HepG2 (cell line): ENCODE data around the gene CLASP1. TPM values are rescaled to one million over a fixed set of nuclear protein-coding genes. Genes with fewer than 3 reads are reported as not detected.

Experiments
- ATAC-seq: fragments of 200-7000 bp; cut with Tn5 transposase; 3 replicates; pipeline ENCODE4 v1.9.1; 2020; ENCODE audit warnings: mild to moderate bottlenecking, moderate library complexity
- BruUV-seq: library from RNA; stranded (reverse); fragments of 400-500 nt; replicated peaks from 2 replicates; lab custom pipeline; 2021; lab: Mats Ljungman, UMichigan
- CTCF ChIA-PET: fragments of 300-600 bp; formaldehyde crosslinking; extraction: SDS; loops from one replicate; lab custom pipeline; 2021; ENCODE audit warnings: low total read pairs, inconsistent platforms, low intra/inter-chr PET ratio; lab: Yijun Ruan, JAX
- POLR2A ChIA-PET: fragments of 350-600 bp; sonication (Branson Sonifier 250); formaldehyde crosslinking; loops from one replicate; lab custom pipeline; 2020; ENCODE audit warnings: antibody characterized with exemption, inconsistent platforms; lab: Yijun Ruan, JAX
- DNase-seq: peaks from one replicate; pipeline ENCODE4 v3.0.0-alpha.2; 2015; ENCODE audit warnings: low spot score
- FAIRE-seq: peaks from 3 replicates; lab custom pipeline; 2011; peaks lifted over from hg19 to GRCh38; lab: Jason Lieb, UNC
- H2AFZ ChIP-seq: one replicate; pipeline ENCODE4 v1.6.1; 2011; ENCODE audit warnings: low read length, inconsistent platforms
- H3K27ac ChIP-seq: fragments of 300-600 bp; 3 replicates; pipeline ENCODE4 v1.8.0; 2011; ENCODE audit warnings: mixed run types, mild to moderate bottlenecking, mixed read lengths, low read length, inconsistent platforms; ENCODE audit not compliant: insufficient read depth; ENCODE audit errors: extremely low read length
- H3K27me3 ChIP-seq, 2 experiments: fragments of 200-600 bp in 1 of 2; 2 replicates in 1 of 2; 3 replicates in 1 of 2; pipeline versions ENCODE4 v1.6.0 to v1.8.0; 2011; ENCODE audit warnings: low read length in 2 of 2, mild to moderate bottlenecking in 2 of 2, moderate library complexity in 2 of 2, inconsistent platforms in 1 of 2; ENCODE audit not compliant: insufficient read depth in 2 of 2, control insufficient read depth in 1 of 2
- H3K36me3 ChIP-seq, 2 experiments: fragments of 200-600 bp in 1 of 2; replicated peaks in 1 of 2; 2 replicates in 1 of 2; 3 replicates in 1 of 2; pipeline versions ENCODE4 v1.5.1 to v1.8.0; 2011; ENCODE audit warnings: low read length in 2 of 2, inconsistent platforms in 1 of 2; ENCODE audit not compliant: insufficient read depth in 2 of 2, control insufficient read depth in 1 of 2
- H3K4me1 ChIP-seq: 2 replicates; pipeline ENCODE4 v1.5.1; 2012; ENCODE audit warnings: low read length, inconsistent platforms; ENCODE audit not compliant: insufficient read depth
- H3K4me2 ChIP-seq: 2 replicates; pipeline ENCODE4 v1.6.0; 2011; ENCODE audit warnings: low read depth, low read length, inconsistent platforms
- H3K4me3 ChIP-seq, 3 experiments: fragments of 200-600 bp in 1 of 3; sonication (generic), shearing (Covaris generic) in 1 of 3; replicated peaks in 1 of 3; 2 replicates each; pipeline ENCODE4 v1.5.1; 2011 to 2016; ENCODE audit warnings: low read length in 3 of 3, inconsistent platforms in 2 of 3, low read depth in 2 of 3, mild to moderate bottlenecking in 2 of 3, control low read depth in 1 of 3, mixed read lengths in 1 of 3; ENCODE audit not compliant: insufficient read depth in 1 of 3
- H3K79me2 ChIP-seq: one replicate; pipeline ENCODE4 v1.6.1; 2011; ENCODE audit warnings: low read length, inconsistent platforms; ENCODE audit not compliant: insufficient read depth
- H3K9ac ChIP-seq: 2 replicates; pipeline ENCODE4 v1.6.0; 2011; ENCODE audit warnings: mild to moderate bottlenecking, low read depth, low read length, inconsistent platforms; ENCODE audit not compliant: insufficient read depth
- H3K9me3 ChIP-seq: 2 replicates; pipeline ENCODE4 v1.5.1; 2012; ENCODE audit warnings: mild to moderate bottlenecking, low read length
- H4K20me1 ChIP-seq: 2 replicates; pipeline ENCODE4 v1.6.0; 2011; ENCODE audit warnings: inconsistent platforms, mild to moderate bottlenecking, low read length, moderate library complexity; ENCODE audit not compliant: insufficient read depth
- CSRNP1 ChIP-seq: sonication (generic); formaldehyde crosslinking; IDR thresholded peaks from 2 replicates; pipeline ENCODE4 v1.8.1; 2023; ENCODE audit warnings: mild to moderate bottlenecking, missing genetic modification reagents
- MYC ChIP-seq: sonication (generic); formaldehyde crosslinking; IDR thresholded peaks from 2 replicates; pipeline ENCODE4 v1.9.0; 2021; ENCODE audit warnings: missing genetic modification reagents, borderline replicate concordance
- REXO4 ChIP-seq: sonication (generic); formaldehyde crosslinking; IDR thresholded peaks from 2 replicates; pipeline ENCODE4 v1.8.0; 2022; ENCODE audit warnings: missing genetic modification reagents, mild to moderate bottlenecking, borderline replicate concordance
- ZNF260 ChIP-seq: sonication (generic); formaldehyde crosslinking; IDR thresholded peaks from 2 replicates; pipeline ENCODE4 v1.4.0; 2020; ENCODE audit warnings: missing genetic modification reagents, low read depth, mild to moderate bottlenecking, borderline replicate concordance
- WGBS: methylation state at CpG from one replicate; pipeline ENCODE4 v1.1.6; 2017; ENCODE audit warnings: low lambda C conversion rate; 5-methylcytosine and 5-hydroxymethylcytosine counted together
- in situ Hi-C: cut with HindIII; loops from 2 replicates; pipeline ENCODE4 v1.10.0; 2017; ENCODE audit warnings: low pct_unique_long_range_greater_than_20kb; ENCODE audit not compliant: extremely low pct_ligation_motif_present
- intact Hi-C: fragments of 100-400 bp; cut with micrococcal nuclease; formaldehyde crosslinking; loops from one replicate; pipeline ENCODE4 v1.10.0; 2022; ENCODE audit not compliant: unreplicated experiment
- polyA plus RNA-seq, 8 experiments: library from polyadenylated mRNA; depleted of rRNA in 3 of 8; stranded (reverse) in 7 of 8; unstranded in 1 of 8; fragments of >200 nt; fragmentation: Illumina TruSeq in 4 of 8; extraction: Trizol in 4 of 8; gene quantifications; 2 replicates each; pipeline versions ENCODE4 v1.2.1 to v1.2.3, GENCODE V29; 2011 to 2016; ENCODE audit warnings: low read depth in 4 of 8, missing spikeins in 1 of 8, mixed read lengths in 1 of 8; ENCODE audit not compliant: insufficient read depth in 1 of 8
- total RNA-seq, 5 experiments: library from RNA; depleted of rRNA; stranded (reverse); fragments of >200 nt; fragmentation: Illumina TruSeq; extraction: Trizol; gene quantifications; 2 replicates each; pipeline ENCODE4 v1.2.3, GENCODE V29; 2016; ENCODE audit warnings: low read depth in 1 of 5
- TF ChIP-seq, protein P1 (sequence below): sonication (generic); formaldehyde crosslinking; IDR thresholded peaks from 2 replicates; pipeline ENCODE4 v1.4.0; 2020; ENCODE audit warnings: missing genetic modification reagents, mild to moderate bottlenecking, borderline replicate concordance
- TF ChIP-seq, protein P2 (sequence below): IDR thresholded peaks from 2 replicates; pipeline ENCODE4 v1.6.1; 2016; ENCODE audit warnings: low read depth
- TF ChIP-seq, protein P3 (sequence below): sonication (generic); formaldehyde crosslinking; IDR thresholded peaks from 2 replicates; pipeline ENCODE4 v1.8.0; 2022; ENCODE audit warnings: missing genetic modification reagents, low read depth, mild to moderate bottlenecking, borderline replicate concordance

The CLASP1 gene
- total and polyA plus RNA-seq, 2 of the 13 experiments (the other 11 are each of a cell fraction or from before 2014, with no cell fraction given), result 11.7 to 47.9 TPM

GRCh38 chr2:121429927-121430520, 219.2 kb downstream of the CLASP1 start:
- Histone ChIP-seq H4K20me1 (no peaks in the 10 kb centered on the region), H3K27ac (no peak overlapping the region), H3K36me3 (peaks cover 15 to 37% of the 10 kb centered on the region in 2 experiments), H2AFZ (no peak overlapping the region), H3K4me2 (no peak overlapping the region), H3K9ac (no peak overlapping the region), H3K79me2 (no peaks in the 10 kb centered on the region), H3K9me3 (no peaks in the 10 kb centered on the region), H3K4me1 (no peaks in the 10 kb centered on the region), H3K27me3 (no peaks in the 10 kb centered on the region), H3K4me3 (no peak overlapping the region)
- in situ Hi-C loops (no loop called here), intact Hi-C loops (no loop called here)
- ChIA-PET POLR2A (no interaction called here), CTCF (no interaction called here)
- WGBS, result 97% methylated on average over 16 of the region's 16 CpGs
- TF ChIP-seq, protein P1, sequence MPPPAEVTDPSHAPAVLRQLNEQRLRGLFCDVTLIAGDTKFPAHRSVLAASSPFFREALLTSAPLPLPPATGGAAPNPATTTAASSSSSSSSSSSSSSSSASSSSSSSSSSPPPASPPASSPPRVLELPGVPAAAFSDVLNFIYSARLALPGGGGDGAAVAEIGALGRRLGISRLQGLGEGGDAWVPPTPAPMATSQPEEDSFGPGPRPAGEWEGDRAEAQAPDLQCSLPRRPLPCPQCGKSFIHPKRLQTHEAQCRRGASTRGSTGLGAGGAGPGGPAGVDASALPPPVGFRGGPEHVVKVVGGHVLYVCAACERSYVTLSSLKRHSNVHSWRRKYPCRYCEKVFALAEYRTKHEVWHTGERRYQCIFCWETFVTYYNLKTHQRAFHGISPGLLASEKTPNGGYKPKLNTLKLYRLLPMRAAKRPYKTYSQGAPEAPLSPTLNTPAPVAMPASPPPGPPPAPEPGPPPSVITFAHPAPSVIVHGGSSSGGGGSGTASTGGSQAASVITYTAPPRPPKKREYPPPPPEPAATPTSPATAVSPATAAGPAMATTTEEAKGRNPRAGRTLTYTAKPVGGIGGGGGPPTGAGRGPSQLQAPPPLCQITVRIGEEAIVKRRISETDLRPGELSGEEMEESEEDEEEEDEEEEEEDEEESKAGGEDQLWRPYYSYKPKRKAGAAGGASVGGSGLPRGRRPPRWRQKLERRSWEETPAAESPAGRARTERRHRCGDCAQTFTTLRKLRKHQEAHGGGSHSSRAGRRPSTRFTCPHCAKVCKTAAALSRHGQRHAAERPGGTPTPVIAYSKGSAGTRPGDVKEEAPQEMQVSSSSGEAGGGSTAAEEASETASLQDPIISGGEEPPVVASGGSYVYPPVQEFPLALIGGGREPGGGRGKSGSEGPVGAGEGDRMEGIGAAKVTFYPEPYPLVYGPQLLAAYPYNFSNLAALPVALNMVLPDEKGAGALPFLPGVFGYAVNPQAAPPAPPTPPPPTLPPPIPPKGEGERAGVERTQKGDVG (CRISPR knock-in tag), result no peak
- TF ChIP-seq ZNF260 (CRISPR knock-in tag) (no peak), REXO4 (CRISPR knock-in tag) (no peak), MYC (no peak), CSRNP1 (CRISPR knock-in tag) (no peak)
- TF ChIP-seq, protein P2, sequence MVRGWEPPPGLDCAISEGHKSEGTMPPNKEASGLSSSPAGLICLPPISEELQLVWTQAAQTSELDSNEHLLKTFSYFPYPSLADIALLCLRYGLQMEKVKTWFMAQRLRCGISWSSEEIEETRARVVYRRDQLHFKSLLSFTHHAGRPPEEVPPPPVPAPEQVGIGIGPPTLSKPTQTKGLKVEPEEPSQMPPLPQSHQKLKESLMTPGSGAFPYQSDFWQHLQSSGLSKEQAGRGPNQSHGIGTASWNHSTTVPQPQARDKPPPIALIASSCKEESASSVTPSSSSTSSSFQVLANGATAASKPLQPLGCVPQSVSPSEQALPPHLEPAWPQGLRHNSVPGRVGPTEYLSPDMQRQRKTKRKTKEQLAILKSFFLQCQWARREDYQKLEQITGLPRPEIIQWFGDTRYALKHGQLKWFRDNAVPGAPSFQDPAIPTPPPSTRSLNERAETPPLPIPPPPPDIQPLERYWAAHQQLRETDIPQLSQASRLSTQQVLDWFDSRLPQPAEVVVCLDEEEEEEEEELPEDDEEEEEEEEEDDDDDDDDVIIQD (CRISPR knock-in tag), result no peak
- TF ChIP-seq, protein P3, sequence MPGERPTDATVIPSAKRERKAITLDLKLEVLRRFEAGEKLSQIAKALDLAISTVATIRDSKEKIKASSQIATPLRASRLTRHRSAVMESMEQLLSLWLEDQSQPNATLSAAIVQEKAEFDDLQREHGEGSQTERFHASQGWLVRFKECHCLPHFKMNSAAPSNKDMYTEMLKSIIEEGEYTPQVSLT, result no peak
- DNase-seq (no peak), FAIRE-seq (no peak), ATAC-seq (no peak)
- no TSS peak for BruUV-seq
